AG04450 (cell line): Measurements from ENCODE around the gene SLC16A9. TPM values are rescaled to one million over a fixed set of nuclear protein-coding genes. Genes with fewer than 3 reads are reported as not detected.

Experiments
- CTCF ChIA-PET: fragments of 300-600, 350-600 bp; formaldehyde crosslinking; extraction: SDS; loops from one replicate; lab custom pipeline; 2022; ENCODE audit warnings: antibody characterized with exemption, inconsistent platforms; lab: Charles Lee
- POLR2A ChIA-PET: fragments of 350-600 bp; formaldehyde crosslinking; extraction: SDS; loops from one replicate; lab custom pipeline; 2021; ENCODE audit warnings: antibody characterized with exemption, inconsistent platforms; lab: Yijun Ruan, JAX
- DNase-seq: peaks from one replicate; pipeline ENCODE4 v3.0.0-alpha.2; 2011; ENCODE audit warnings: low read depth, low spot score
- H3K27ac ChIP-seq: one replicate; pipeline ENCODE4 v1.5.1; 2012; ENCODE audit warnings: low read depth, low read length, control low read depth
- H3K27me3 ChIP-seq: one replicate; pipeline ENCODE4 v1.6.0; 2012; ENCODE audit warnings: low read length; ENCODE audit not compliant: control insufficient read depth, insufficient read depth
- H3K4me3 ChIP-seq: 2 replicates; pipeline ENCODE4 v1.5.1; 2011; ENCODE audit warnings: mild to moderate bottlenecking, low read depth, low read length, control low read depth
- H3K9me3 ChIP-seq: 2 replicates; pipeline ENCODE4 v1.5.1; 2012; ENCODE audit warnings: low read length; ENCODE audit not compliant: control insufficient read depth, insufficient read depth
- polyA plus RNA-seq: library from polyadenylated mRNA; depleted of rRNA; stranded (reverse); fragments of >200 nt; gene quantifications from 2 replicates; pipeline ENCODE4 v1.2.3, GENCODE V29; 2011
- TF ChIP-seq, protein P1 (sequence below): IDR thresholded peaks from 2 replicates; pipeline ENCODE4 v1.5.1; 2011; ENCODE audit warnings: low read depth, low read length, control low read depth, inconsistent platforms

The SLC16A9 gene
- polyA plus RNA-seq, 1 experiment, result 0.12 TPM

DNA sequence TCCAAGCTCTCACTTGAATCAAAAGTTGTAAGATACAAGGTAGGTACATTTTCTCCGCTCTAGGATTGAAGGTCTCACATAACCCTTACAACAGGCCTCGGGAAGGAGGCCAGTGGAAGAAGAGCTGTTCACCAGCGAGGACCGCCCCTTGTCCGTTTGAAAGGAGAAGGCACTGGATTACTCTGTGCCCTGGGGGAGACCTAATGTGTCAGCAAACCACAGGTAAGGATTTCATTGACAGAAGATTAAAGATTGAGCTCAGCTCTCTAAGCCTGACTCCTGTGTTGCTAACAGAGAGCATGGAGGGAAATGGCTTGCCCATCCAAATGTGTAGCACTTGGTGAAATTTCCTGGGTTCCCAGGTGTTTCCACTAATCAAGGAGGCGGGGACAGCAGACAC, 81.2 kb downstream of the SLC16A9 start:
- no peak for DNase-seq
- no peak overlapping the region for H3K27ac ChIP-seq
- ChIA-PET POLR2A (no interaction called here), CTCF (interaction anchor here (0.6 to 2.0 kb wide), 4 partner anchors 11 to 575 kb away, joined by 3 to 10 read pairs (median 4); no protein-coding TSS in a partner anchor)
- H3K9me3 ChIP-seq, result no peaks in the 10 kb centered on the region
- H3K27me3 ChIP-seq, result no peaks in the 10 kb centered on the region
- TF ChIP-seq, protein P1, sequence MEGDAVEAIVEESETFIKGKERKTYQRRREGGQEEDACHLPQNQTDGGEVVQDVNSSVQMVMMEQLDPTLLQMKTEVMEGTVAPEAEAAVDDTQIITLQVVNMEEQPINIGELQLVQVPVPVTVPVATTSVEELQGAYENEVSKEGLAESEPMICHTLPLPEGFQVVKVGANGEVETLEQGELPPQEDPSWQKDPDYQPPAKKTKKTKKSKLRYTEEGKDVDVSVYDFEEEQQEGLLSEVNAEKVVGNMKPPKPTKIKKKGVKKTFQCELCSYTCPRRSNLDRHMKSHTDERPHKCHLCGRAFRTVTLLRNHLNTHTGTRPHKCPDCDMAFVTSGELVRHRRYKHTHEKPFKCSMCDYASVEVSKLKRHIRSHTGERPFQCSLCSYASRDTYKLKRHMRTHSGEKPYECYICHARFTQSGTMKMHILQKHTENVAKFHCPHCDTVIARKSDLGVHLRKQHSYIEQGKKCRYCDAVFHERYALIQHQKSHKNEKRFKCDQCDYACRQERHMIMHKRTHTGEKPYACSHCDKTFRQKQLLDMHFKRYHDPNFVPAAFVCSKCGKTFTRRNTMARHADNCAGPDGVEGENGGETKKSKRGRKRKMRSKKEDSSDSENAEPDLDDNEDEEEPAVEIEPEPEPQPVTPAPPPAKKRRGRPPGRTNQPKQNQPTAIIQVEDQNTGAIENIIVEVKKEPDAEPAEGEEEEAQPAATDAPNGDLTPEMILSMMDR, result no peak
- H3K4me3 ChIP-seq, result no peak overlapping the region

DNA sequence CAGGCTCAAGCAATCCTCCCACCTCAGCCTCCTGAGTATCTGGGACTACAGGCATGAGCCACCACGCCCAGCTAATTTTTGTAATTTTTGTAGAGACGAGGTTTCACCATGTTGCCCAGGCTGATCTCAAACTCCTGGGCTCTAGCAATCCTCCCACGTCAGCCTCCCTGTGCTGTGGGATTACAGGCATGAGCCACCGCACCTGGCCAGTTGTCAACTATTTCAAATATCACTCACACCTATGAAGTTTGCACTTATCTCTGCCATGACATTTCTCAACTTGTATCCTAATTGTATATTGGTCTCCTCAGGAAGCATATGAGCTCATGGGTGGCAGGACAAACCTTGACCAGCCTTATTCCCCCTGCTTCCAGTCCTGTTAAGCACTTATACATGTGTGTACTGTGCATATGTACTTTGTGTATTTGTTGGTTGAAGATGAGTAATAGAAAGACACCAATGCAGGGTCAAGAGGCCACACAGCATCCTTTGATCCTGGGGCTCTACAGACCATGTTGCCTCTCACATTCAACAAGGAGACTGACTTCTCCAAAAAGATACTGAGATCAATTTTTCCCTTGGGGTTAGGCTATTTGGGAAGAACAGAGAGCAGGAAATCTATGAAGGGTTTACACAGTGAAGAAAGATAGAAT, 82.2 kb downstream of the SLC16A9 start:
- Histone ChIP-seq H3K27me3 (no peaks in the 10 kb centered on the region), H3K4me3 (no peak overlapping the region), H3K27ac (no peak overlapping the region), H3K9me3 (no peaks in the 10 kb centered on the region)
- POLR2A ChIA-PET, result no interaction called here
- CTCF ChIA-PET, result interaction anchor here (0.5 to 2.3 kb wide), 4 partner anchors 203 to 583 kb away, joined by 3 to 16 read pairs (median 6); no protein-coding TSS in a partner anchor
- DNase-seq, result no peak
- TF ChIP-seq, protein P1, result no peak

DNA sequence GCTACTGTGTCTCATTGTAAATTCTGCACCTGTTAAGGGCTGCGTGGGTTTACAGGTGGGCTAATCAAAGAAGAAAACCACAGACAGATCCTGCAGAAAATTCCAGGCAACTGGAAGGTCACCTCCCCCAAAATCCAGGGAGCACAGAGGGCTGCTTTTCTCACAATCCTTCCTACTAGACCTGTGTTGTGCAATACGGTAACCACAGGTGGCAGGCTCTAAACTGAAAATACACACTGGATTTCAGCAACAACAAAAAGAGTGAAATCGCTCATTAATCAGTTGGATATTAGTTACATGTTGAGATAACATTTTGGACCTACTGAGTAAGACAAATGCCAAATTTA, 83.2 kb downstream of the SLC16A9 start:
- no peak for DNase-seq
- TF ChIP-seq, protein P1, result no peak
- Histone ChIP-seq H3K27me3 (no peaks in the 10 kb centered on the region), H3K4me3 (no peak overlapping the region), H3K27ac (no peak overlapping the region), H3K9me3 (no peaks in the 10 kb centered on the region)
- POLR2A ChIA-PET, result no interaction called here
- CTCF ChIA-PET, result interaction anchor here (0.5 to 2.5 kb wide), 34 partner anchors 9 to 1030 kb away, joined by 3 to 52 read pairs (median 4); partner anchors contain the start of gene CCDC6

DNA sequence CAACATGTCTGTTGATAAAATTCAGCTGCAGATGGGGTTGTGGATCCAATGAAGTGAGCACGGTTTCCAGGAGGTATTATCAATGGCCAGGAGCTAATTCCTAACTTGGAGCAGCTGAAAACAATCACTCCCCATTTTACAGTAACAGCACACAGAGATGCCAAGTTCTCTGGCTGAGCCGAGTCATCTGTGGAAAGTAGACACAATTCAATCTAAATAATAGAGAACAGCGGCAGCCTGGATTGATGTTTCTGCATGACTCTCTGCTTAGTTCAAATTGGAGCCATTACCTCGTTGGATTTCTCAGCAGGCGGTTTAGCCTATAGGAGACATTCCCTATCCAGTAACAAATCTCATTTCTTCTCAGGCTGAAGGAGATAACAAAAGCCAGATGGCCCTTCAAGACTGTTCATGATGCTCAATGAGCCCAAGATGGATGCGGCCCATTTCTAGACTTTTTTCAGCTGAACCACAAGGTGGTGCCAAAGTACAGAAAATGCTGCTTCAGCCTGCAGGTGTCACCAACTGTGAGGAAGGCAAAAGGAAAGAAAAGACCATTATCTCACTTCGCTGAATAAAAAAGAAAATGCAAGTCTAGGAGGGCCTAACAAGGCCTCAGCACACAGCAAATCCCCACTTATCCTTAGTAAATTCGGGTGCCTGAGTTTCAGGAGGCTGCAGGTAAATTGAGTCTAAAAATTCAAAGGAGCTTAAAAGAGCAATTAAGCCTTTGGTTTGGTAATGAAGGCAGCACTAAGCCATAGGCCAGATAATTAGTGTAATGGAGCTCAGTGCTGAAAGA, 83.7 kb downstream of the SLC16A9 start:
- TF ChIP-seq, protein P1, result peak; percentile 80
- CTCF ChIA-PET, result interaction anchor here (0.5 to 2.5 kb wide), 43 partner anchors 9 to 1031 kb away, joined by 3 to 52 read pairs (median 4); partner anchors contain the start of gene CCDC6
- no peak overlapping the region for H3K4me3 ChIP-seq
- no peak overlapping the region for H3K27ac ChIP-seq
- peak; percentile 58 for DNase-seq
- H3K9me3 ChIP-seq, result no peaks in the 10 kb centered on the region
- POLR2A ChIA-PET, result interaction anchor here (1.0 kb wide), 1 partner anchor 90 kb away, joined by 3 read pairs; no protein-coding TSS in a partner anchor
- no peaks in the 10 kb centered on the region for H3K27me3 ChIP-seq
